ENCODE results near the gene TMUB2.
A peak's percentile ranks its signal among the peaks of the same experiment; 100 is the strongest.

The TMUB2 gene

GRCh38 chr17:44202756-44203155, 16.0 kb downstream of the TMUB2 start:
- no peak for ATAC-seq
- DNase-seq = no peak

DNA sequence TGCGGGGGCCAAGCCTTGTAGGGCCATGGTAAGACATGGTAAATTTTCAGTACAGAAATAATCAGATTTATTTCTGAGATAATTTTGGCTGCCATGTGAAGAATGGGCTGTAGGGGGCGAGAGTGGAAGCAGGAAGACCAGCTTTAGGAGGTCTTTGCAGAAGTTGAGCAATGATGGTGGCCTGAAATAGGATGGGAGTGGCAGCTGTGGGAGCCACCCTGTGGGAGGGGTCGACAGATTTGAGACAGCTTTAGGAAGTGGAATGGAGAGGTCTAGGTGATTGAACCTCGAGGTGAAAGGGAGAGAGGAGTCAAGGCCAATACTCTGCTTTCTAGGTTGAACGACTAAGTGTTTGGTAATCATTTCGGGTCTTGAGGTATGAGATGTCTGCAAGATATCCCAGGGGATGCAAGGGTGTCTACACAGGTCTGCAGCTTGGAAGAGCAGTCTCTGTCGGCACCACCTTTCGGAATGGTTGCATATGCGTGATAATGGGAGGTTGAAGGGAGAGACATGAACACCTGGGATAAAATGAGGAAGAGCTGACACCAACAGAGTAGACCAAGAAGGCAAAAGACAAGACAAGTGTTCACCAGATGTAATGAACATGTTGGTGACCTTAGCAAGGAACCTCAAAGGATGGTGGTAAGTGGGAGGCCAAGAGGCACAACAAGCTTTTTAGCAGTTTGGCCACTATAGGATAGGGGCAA, 17.1 kb downstream of the TMUB2 start:
- peak; percentile 74 for DNase-seq
- ATAC-seq = no peak

DNA sequence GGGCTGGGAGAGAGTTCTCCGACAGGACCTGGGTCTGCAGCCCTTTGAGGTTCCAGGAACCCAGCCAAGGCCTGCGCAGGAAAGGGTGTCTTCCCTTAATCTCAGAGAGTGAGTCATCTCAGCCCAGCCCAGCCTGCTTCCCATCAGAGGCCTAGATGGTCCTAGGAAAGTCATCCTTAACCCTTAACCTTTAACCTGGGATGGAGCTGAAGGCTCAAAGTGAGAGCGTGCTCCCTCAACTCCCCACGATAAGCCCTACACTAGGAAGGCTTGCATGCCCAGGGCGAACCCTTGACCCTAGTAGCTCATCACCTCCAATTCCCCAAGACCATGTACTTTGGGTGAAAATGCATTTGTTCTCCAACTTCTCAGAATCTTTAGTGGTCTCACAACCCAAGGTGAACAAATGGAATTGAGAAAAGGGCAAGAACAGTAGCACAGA, 17.7 kb downstream of the TMUB2 start:
- no peak for DNase-seq
- no peak for ATAC-seq

- ATAC-seq (no peak), DNase-seq (no peak)
Measured at GRCh38 chr17:44205962-44206824, 19.4 kb downstream of the TMUB2 start.

DNA sequence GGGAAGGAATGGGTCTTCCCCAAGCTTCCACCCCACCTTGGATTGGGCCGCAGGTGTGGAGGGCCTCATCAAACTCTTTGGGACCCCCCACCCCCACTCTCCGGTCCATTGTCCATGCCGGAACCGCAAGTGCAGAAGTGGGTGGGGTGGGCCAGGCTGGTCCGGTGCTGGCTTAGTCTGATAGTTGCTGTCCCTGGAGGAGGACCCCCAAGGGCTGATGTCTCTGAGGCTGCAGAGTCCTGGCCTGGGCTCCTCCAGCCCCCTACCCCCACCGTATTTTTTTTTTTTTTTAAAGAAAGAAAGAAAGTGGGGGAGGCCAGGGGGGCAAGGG, 20.0 kb downstream of the TMUB2 start:
- DNase-seq (no peak), ATAC-seq (no peak)

GRCh38 chr17:44207319-44207718, 20.5 kb downstream of the TMUB2 start:
- no peak for ATAC-seq

GRCh38 chr17:44207743-44208142, 21.0 kb downstream of the TMUB2 start:
- ATAC-seq = no peak
- no peak for DNase-seq

More at GRCh38 chr17:44207319-44207718, 20.5 kb downstream of the TMUB2 start:
- no peak for DNase-seq

DNA sequence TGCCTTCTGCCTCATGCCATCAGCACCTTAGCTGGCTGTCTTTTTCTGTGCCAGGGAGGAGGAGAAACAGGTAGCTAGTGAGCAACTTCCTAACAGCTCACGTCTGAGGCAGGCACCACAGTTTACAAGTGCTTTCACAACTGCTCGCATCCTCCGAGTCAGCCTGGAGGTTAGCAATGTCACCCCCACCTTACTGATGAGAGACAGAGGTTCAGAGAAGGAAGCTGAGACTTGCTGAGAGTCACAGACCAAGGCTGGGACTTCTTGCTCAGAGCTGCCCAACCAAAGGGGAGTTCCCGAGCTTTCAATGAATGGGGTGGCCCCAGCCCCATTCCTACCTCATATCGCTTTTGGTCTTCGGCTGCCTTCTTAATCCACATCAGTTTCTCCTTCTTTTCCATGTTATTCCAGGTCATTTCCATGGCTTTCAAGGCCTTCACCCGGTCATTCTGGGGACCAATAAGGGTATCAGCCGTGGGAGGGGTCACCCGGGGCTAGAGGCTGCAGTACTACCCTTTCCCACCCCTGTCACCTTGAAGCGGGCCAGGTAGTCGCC, 23.1 kb downstream of the TMUB2 start:
- peak; percentile 62 for DNase-seq
- peak; percentile 69 for ATAC-seq

DNA sequence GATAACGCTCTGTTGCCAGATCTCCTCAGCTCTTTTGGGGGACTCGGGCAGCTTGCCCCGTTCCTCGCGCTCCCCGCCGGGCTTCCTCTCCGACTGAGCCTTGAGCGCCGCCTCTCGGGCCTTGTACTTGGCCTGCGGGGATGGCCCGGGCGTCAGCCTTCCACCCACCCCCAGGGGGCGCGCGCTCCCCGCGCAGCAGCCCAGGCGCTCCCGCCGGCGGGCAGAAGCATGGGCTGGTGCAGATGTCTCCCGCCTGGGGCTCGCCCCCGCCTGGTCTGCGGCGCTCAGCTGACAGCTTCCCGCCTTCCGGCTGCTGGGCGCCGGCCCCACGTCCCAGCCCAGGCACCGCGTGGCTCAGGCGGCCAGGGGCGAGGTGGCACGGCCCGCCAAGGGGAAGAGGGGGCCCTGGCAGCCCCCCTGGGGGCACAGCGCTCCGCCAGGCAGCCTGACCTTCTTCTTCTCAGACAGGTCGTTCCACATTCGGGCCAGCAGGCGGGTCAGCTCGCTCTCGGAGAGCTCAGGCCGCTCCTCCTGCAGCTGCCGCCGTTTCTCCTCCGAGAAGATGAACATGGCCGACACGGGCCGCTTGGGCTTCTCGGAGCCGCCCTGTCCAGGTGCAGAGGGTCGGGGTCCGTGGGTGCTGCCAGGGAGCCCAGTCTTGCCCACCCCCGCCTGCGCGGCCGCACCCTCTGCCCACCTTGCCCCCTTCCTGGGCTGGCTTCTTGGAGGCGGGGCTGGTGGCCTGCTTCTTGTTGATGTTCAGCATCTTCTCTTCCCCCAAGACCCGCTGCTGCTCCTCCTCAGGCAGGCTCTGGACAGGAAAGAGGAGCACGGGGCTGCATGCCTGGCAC, 23.8 kb downstream of the TMUB2 start:
- peak; percentile 94 for DNase-seq
- peak; percentile 92 for ATAC-seq

- ATAC-seq = no peak
- DNase-seq = no peak
Measured at GRCh38 chr17:44211281-44212265, 24.8 kb downstream of the TMUB2 start.

- ATAC-seq (no peak), DNase-seq (no peak)
Measured at GRCh38 chr17:44212507-44213402, 26.0 kb downstream of the TMUB2 start.

DNA sequence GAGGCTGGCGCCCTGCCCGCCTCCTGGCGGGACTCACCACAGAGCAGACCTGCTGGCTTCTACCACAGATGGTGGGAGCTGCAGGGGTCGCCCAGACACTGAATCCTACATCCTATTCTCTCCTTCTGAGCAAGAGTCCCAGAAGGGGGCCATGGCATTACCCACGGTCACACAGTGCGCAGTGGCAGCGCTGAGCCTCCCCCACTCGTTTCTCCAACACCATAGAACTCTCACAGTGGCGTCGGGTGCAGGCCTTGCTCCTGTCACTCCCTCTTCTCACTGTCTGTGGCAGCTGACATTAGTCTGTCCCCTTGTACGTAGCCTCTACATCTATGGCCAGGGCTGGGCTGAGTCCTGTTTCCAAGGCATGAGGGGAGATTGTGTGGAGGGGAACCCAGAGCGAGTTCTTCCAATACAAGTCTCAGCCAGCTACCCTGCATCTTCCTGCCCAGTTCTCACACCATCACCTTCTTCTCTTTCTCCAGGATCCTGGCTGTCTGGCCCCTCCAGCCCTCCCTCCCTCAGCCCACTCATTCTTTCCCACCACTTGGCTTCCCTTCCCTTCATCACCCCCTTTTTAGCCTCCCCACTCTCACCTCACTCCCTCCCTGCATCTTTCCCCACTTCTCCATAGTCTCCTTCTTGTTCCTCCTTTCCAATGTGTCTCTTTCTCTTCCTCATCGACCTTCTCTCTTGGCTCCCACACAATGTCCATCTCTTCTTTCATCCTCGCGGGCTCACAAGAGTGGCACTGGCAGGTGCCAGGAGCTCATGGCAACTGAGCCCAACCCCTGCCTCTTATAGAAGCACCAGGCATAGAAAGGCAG, 26.8 kb downstream of the TMUB2 start:
- ATAC-seq = no peak
- no peak for DNase-seq

DNA sequence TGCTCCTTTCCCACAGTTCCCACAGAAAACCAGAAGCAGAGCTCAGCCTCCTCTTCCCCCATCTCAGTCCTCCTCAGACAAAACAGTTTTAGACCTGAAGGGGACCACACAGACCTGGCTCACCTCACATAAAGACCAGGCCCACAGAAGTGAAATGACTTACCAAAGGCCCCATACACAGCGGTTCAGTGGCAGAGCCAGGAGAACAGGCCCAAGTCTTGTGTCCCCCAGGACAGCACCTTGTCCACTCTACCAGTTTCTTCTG, 27.4 kb downstream of the TMUB2 start:
- ATAC-seq (no peak), DNase-seq (no peak)

- DNase-seq (no peak), ATAC-seq (no peak)
Measured at GRCh38 chr17:44214896-44215295, 28.1 kb downstream of the TMUB2 start.

GRCh38 chr17:44216173-44216572, 29.4 kb downstream of the TMUB2 start:
- no peak for ATAC-seq

GRCh38 chr17:44216694-44217093, 29.9 kb downstream of the TMUB2 start:
- ATAC-seq = no peak
- DNase-seq = peak; percentile 26

More at GRCh38 chr17:44216173-44216572, 29.4 kb downstream of the TMUB2 start:
- peak; percentile 60 for DNase-seq

GRCh38 chr17:44217738-44218343, 31.1 kb downstream of the TMUB2 start:
- ATAC-seq = no peak
- DNase-seq = no peak

DNA sequence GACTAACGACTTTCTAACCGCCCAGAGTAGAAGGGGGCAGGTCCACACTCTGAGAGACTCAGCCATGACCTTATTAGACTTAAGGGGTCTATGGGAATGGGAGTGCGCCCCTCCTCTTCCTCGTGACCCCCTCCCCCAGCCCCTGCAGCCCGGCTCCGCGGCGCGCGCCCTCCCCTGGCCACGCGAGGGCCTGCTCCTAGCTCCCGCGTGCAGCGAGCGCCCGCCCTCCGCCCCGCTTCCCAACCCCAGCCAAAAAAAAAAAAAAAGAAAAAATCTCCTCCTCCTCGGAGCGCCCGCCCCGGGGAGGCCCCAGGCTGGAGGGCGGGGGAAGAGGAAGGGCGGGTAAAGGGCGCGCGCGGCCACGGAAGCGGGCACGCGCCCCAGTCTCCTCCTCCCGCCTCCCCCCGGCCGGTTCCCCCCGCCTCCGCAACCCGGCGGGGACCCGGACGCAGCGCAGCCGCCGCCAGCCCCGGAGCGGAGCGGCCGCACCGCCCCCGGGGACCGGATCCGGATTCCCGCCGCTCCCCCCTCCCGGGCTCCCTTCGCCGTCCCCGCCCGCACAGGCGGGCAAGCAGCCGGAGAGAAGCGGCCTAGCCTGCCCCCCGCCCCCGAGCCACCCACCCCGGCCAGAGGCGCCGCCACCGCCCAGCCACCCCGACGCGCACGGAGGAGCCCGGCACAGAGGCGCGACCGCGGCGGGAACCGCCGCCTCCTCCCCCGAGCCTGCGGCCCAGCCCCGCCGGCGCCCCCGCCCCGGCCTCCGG, 31.8 kb downstream of the TMUB2 start:
- ATAC-seq (peak; percentile 44), DNase-seq (peak; percentile 91)
